Measurements from ENCODE around the gene ZNF674. TPM values are rescaled to one million over a fixed set of nuclear protein-coding genes. Genes with fewer than 3 reads are reported as not detected.
A peak's percentile ranks its signal among the peaks of the same experiment; 100 is the strongest.

ZNF674 gene
- total and polyA plus RNA-seq, 2 donors (not counting 3 experiments of a cell fraction or from before 2014, with no cell fraction given), result 2.5 to 6.7 TPM

DNA sequence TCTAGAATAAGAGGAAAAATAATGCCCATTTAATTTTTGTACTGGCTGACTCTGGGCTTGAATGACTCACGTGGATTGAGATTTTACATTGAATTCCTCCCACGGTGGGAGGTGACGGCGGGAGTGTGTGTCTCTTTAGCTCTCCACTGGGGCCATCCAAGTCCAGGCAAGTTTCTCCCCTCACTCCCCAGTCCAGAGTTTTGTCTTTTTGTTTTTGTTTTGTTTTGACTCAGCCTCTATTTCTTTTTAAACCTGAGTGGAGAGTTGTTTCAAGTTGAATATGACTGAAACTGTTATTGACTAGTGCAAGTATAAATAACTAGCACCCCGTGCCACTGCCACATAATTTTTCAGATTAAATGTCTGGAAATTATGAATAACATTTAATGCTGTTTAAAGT lies 41.9 kb upstream of the ZNF674 start:
- peak overlapping the region; percentile 65 for H3K9ac ChIP-seq (replicated peaks; ENCODE audit: extremely low read depth, insufficient read depth, low read length)
- intact Hi-C loops (cut with micrococcal nuclease) (loop anchor here (1.0 kb wide), 1 partner anchor 39 kb away; no protein-coding TSS in a partner anchor), dilution Hi-C loops (cut with MboI; ENCODE audit: extremely low pct_ligation_motif_present, low sequenced_read_pairs) (no loop called here)
- H3K4me3 ChIP-seq (replicated peaks in 1 of 3; ENCODE audit: insufficient read depth in 1 of 3, low read depth in 1 of 3, low read length in 3 of 3), result no peak overlapping the region
- H3K79me2 ChIP-seq (ENCODE audit: control insufficient read depth, insufficient read depth, low read length), result peaks cover 8% of the 10 kb centered on the region
- H3K27ac ChIP-seq (ENCODE audit: insufficient read depth, low read depth, low read length), result peak overlapping the region; percentile 93
- CTCF ChIA-PET, result interaction anchor here (1.4 to 2.4 kb wide), 4 partner anchors 8 to 55 kb away, joined by 4 to 17 read pairs (median 7); no protein-coding TSS in a partner anchor
- TF ChIP-seq, protein P1, sequence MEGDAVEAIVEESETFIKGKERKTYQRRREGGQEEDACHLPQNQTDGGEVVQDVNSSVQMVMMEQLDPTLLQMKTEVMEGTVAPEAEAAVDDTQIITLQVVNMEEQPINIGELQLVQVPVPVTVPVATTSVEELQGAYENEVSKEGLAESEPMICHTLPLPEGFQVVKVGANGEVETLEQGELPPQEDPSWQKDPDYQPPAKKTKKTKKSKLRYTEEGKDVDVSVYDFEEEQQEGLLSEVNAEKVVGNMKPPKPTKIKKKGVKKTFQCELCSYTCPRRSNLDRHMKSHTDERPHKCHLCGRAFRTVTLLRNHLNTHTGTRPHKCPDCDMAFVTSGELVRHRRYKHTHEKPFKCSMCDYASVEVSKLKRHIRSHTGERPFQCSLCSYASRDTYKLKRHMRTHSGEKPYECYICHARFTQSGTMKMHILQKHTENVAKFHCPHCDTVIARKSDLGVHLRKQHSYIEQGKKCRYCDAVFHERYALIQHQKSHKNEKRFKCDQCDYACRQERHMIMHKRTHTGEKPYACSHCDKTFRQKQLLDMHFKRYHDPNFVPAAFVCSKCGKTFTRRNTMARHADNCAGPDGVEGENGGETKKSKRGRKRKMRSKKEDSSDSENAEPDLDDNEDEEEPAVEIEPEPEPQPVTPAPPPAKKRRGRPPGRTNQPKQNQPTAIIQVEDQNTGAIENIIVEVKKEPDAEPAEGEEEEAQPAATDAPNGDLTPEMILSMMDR (IDR thresholded peaks at IDR 0.05; ENCODE audit: extremely low read depth in 1 of 2, insufficient read depth in 1 of 2, low read depth in 1 of 2, low read length in 2 of 2), result no peak
- TF ChIP-seq FOS (IDR thresholded peaks at IDR 0.05; ENCODE audit: borderline replicate concordance, insufficient read depth, low read length) (no peak), POLR2AphosphoS5 (IDR thresholded peaks at IDR 0.05; ENCODE audit: insufficient read depth, low read depth, low read length) (no peak), MAX (IDR thresholded peaks at IDR 0.05; ENCODE audit: insufficient read depth, insufficient read length) (no peak), EZH2 (IDR thresholded peaks at IDR 0.05; ENCODE audit: borderline replicate concordance, low read depth, low read length, severe bottlenecking) (no peak), JUN (IDR thresholded peaks at IDR 0.05; ENCODE audit: borderline replicate concordance, insufficient read depth, insufficient read length, low read depth) (no peak), MYC (IDR thresholded peaks at IDR 0.05; ENCODE audit: low read depth, low read length) (no peak), GATA2 (IDR thresholded peaks at IDR 0.05; ENCODE audit: insufficient read depth, insufficient read length, low read depth, low read length) (no peak), POLR2A (IDR thresholded peaks at IDR 0.05; ENCODE audit: low read depth, low read length) (no peak)
- H3K36me3 ChIP-seq (ENCODE audit: control insufficient read depth in 2 of 2, extremely low read depth in 1 of 2, insufficient read depth in 2 of 2, low read length in 2 of 2), result no peaks in the 10 kb centered on the region
- H3K4me2 ChIP-seq (ENCODE audit: insufficient read depth, low read length), result peak overlapping the region; percentile 97
- H4K20me1 ChIP-seq (replicated peaks; ENCODE audit: control insufficient read depth, extremely low read depth, insufficient read depth, low read length), result no peaks in the 10 kb centered on the region
- no peak for FAIRE-seq
- no peak overlapping the region for H2AFZ ChIP-seq (ENCODE audit: low read depth, low read length)
- no peaks in the 10 kb centered on the region for H3K27me3 ChIP-seq (ENCODE audit: control insufficient read depth in 2 of 2, insufficient read depth in 2 of 2, low read length in 2 of 2)
- peak; percentile 64 for DNase-seq (ENCODE audit: low read depth, low spot score)
- H3K9me1 ChIP-seq (replicated peaks; ENCODE audit: control insufficient read depth, extremely low read depth, insufficient read depth, low read length), result no peaks in the 10 kb centered on the region
- POLR2A ChIA-PET, result interaction anchor here (1.2 kb wide), 1 partner anchor 11 kb away, joined by 4 read pairs; no protein-coding TSS in a partner anchor
- BruUV-seq (replicated peaks), result no TSS peak
- peaks cover 51% of the 10 kb centered on the region for H3K4me1 ChIP-seq (ENCODE audit: control insufficient read depth, extremely low read depth, insufficient read depth, low read length)
- H3K9me3 ChIP-seq (replicated peaks; ENCODE audit: control insufficient read depth, insufficient read depth, low read length), result no peaks in the 10 kb centered on the region

Data from endothelial cell of umbilical vein (primary cell).